CD4-positive, alpha-beta T cell treated with Interleukin-6 at 100 ng/mL for 8 hours (primary cell): Measurements from ENCODE around the gene CRACR2A.

Source experiments
- DNase-seq: peaks from one replicate; pipeline ENCODE4 v3.0.0-alpha.2; 2020; ENCODE audit warnings: mixed read lengths, low spot score

Gene CRACR2A

DNA sequence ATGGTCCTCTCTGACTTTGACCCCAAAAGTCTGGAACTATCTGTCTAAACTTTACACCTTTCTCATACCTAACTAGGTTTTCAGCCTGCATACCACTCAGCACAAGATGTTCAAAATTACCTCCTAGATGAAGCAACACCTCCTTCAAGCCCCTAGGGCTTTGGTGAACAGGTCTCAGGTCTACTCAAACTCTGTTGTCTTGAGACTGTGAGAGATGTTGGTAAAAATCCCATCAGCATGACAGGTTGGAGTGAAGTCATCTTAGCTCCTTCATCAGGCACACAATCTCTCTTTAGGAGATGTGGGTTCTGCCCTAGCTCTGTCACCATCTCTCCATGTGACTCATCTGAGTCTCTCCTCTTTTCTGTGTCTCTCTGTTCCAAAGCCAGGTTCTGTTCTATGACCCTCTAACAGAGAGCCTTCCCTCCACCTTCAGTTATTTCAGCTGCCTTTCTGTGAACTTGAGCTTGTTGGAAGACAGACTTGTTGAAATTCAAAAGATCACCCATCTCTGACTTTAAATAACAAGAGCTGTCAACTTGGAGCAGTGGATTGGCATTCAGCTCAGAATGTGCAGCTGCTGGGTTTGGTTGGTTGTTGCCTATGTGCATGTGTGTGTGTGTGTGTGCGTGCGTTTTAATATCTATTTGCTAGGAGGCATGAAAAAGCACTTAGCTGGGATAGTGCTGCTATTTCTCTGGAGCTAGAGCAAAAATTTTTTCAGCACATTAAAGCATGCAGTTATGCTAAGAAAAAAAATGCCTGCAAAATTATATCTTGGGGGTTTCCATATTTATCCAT is 130.7 kb downstream of the CRACR2A start:
- DNase-seq = no peak

DNA sequence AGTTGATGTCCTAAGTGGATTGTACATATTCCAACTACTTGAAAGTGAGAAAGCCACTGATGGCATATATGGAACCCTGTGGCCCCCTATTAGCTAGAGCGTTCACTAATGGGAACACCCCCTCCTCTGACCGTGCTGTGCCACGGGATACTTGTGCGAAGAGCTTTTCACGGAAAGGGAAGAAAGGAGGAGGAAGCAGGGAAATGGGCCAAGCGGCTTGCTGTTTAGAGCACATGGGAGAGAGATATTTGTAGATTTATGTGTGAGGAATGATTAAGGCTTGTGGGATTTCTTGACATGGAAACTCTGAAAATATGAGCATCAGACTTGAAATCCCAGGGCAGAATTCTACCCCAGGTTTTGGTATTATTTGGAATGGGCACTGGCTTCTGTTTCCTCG is 132.1 kb downstream of the CRACR2A start:
- DNase-seq = no peak

- DNase-seq = no peak
Observed at GRCh38 chr12:3617565-3617964, 135.3 kb downstream of the CRACR2A start.

GRCh38 chr12:3615862-3616261 is 137.0 kb downstream of the CRACR2A start:
- no peak for DNase-seq

DNA sequence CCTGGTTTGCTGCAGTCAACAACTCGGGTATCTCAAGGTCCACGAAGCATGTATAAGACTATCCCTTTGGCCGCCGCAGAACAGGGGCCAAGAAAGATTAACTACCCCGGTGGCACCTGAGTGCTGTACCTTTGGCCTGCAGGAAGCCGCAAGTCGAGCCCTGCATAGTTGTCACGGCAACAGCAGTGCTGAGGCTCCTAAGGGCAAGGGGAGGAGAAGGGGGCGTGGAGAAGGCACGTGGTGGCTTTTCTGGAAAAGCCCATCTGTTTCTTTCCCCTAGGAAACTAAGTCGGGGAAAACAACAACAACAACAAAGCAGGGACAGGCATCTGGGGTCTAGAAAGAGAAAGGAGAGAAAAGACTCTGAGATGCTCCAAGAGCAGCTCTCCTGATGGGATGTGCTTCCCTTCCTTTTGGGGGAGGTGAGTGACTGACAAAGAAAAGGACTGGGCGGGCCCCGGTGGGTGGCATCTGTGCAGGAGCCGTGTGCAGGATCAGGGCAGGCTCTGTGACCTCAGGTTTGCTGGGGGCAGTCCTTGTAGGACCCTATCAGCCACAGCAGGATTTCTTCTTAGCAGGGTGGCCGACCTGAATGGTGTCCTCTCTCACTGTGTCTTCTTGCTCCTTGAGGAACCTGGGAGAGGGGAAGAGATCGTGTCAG is 138.0 kb downstream of the CRACR2A start:
- no peak for DNase-seq

DNA sequence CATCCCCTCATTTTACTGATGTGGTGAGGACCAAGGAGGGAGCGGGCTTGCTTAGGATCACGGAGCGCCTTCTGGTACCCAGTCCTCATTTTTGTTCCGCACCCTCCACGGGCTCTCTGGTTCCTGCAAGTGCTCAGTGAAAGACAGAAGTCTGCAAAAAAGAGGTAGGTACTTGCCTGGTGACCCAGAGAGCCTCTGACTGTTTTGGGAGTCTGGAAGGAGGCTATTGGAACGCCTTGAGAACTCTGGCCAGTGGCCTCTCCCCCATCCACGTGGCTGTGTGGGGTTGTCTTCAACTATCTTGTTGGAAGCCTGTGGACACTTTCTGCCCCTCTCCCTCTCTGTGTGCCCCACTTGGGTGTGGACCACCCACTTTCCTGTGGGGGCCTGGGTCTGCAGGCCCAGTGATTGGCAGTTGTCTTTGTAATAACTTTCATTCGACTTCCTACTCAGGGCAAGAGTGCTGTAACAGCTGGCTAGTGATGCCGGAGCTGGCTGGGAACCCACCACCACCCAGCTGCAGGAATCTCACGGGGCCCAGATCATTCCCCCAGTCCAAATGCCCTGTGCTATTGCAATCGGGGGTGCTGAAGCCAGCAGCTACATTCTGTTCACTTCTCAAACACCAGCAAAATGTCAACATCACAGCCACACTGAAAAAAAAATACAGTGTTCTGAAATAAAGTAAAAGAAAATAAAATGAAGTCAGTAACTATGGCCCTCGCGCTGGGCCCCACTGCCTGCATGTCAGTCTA is 139.1 kb downstream of the CRACR2A start:
- no peak for DNase-seq

DNA sequence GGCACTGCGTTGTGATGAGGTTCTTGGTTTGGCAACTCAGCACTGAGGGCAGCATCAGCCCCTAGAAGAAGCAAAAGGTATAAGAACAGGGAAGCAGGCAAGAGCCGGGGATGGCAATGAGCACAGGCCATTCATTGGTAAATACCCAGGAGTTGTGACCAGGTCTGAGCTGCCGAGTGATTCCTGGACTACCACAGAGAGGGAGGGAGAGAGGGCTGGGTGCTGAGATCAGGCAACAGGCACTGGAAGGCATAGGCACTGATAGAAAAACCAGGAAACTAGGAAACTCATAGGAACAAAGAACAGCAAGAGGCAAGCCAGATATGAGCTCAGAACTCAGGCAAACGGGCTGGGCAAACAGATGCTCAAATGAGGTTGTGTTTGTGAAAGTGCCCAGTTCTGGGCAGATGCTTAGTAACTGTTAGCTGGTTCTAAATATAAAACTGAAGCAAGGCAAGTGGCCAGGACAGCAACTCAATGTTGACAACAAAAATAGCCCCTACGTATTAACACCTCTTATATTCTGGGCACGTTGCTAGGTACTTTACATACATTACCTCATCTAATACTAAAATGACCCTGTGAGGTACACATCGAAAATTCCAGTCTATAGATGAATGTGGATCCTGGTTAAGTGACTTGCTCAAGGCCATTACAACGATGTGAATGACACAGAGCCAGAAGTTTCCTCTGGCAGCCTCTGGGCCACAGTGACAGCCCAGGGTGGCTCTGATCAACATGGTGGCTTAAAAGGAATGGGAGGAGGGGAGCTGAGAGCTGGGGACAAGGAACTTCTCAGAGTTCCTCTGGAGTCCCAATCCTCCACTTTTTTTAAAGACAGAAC is 140.8 kb downstream of the CRACR2A start:
- DNase-seq = no peak

DNA sequence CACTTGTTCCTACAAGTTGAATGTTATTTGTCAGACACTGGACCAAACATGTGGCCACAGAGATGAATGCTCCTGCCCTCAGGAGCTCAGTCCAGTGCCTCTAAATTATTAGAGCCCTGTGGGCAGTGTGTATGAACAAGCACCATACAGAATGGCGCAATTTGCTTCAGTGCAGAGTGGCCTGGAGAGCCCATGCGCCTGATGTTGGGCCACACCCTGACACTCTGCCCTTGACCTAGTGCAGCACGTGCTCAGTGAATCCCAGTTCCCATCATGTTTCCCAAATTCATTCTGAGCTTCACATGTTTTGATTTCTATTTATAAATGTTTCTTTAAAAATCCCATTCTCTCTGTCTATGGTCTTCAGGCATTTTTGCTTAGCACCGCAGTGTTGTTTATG is 145.1 kb downstream of the CRACR2A start:
- DNase-seq = no peak

GRCh38 chr12:3607039-3607720 is 145.7 kb downstream of the CRACR2A start:
- DNase-seq = no peak

- DNase-seq = no peak
Observed at GRCh38 chr12:3606128-3606527, 146.8 kb downstream of the CRACR2A start.

DNA sequence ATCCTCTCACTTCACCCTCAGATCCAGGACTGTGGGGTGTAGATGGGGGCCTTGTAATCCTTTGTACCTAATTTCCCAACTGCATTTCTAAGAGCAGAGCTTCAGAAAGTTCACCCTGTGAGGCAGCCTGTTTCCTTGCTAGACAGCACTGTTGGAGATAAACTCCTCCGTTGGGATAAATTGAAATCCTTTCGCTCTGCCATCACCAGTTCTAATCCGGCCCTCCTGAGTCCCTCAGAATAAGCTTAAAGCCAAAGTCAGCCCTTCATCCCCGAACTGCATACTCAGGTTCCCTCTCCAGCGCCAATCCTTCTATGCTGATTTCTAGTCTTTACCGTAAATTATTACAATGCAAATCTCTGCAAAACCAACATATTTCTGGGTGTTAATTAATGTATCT is 147.2 kb downstream of the CRACR2A start:
- DNase-seq = no peak

GRCh38 chr12:3604748-3605586 is 147.9 kb downstream of the CRACR2A start:
- DNase-seq = no peak

DNA sequence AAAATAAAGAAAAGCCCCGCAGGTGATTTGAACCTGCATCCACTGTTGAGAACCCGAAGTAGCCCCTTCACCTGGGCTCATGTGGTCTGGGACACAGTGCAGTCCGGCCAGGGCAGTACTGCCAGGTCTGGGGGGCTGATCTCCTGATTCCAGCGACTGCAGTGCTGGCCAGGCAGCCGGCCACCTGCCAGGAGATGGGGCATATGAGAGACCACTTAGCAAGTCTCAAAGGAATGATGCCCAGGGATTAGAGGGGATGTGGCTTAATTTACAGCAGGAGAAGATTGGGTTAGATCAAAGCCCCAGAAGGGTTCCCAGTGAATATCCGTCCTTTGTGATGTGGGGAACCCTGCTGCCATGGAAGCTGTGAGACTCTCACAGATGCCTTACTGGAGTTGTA is 148.6 kb downstream of the CRACR2A start:
- DNase-seq = no peak

GRCh38 chr12:3603576-3603975 is 149.3 kb downstream of the CRACR2A start:
- no peak for DNase-seq

DNA sequence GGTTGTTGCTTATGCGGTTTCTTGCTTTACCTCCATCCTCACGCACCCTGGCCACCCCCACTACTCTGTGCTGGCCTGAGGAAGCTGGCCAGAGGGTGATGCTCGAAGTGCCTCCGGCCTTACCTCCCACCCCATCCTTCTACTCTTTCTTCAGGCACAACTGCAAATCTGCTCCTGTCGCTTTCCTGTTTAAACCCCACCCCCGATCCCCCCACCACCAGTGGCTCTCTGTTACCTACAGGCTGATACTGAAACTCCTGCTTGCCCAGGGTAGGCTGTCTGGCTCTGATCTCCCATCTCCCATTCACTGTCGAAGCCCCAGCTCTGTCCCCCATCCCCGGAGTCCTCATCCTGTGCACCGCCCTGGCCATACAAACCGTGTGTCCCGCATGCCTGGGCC is 150.4 kb downstream of the CRACR2A start:
- DNase-seq = no peak

GRCh38 chr12:3601461-3602150 is 151.3 kb downstream of the CRACR2A start:
- DNase-seq = no peak

- no peak for DNase-seq
Observed at GRCh38 chr12:3600951-3601350, 152.0 kb downstream of the CRACR2A start.

- DNase-seq = no peak
Observed at GRCh38 chr12:3600039-3600720, 152.7 kb downstream of the CRACR2A start.
